ENCODE data around the gene RPS16. TPM values are rescaled to one million over a fixed set of nuclear protein-coding genes. Genes with fewer than 3 reads are reported as not detected.

Gene RPS16
- total and polyA plus RNA-seq, 2 donors from 2014 or later, result 1,461 to 1,965 TPM

GRCh38 chr19:39412867-39413271, 22.9 kb downstream of the RPS16 start:
- Histone ChIP-seq H3K27me3 (ENCODE audit: control insufficient read depth, insufficient read depth, low read length) (no peaks in the 10 kb centered on the region), H3K36me3 (ENCODE audit: control insufficient read depth in 2 of 3, insufficient read depth in 3 of 3, low read length in 3 of 3) (peaks cover 0 to 10% (median 5%) of the 10 kb centered on the region in 3 donors), H3K9me3 (ENCODE audit: control insufficient read depth in 2 of 3, insufficient read depth in 1 of 3, low read length in 3 of 3) (no peaks in the 10 kb centered on the region), H3K4me3 (ENCODE audit: low read length in 3 of 3) (peak overlapping the region; percentile 51 to 99 (median 74)), H3K9ac (ENCODE audit: low read length in 3 of 3) (peak overlapping the region; percentile 3 to 77 (median 57)), H3K27ac (ENCODE audit: low read depth in 2 of 2, low read length in 2 of 2) (peak overlapping the region; percentile 47 to 86), H3K4me1 (ENCODE audit: control insufficient read depth in 2 of 3, insufficient read depth in 2 of 3, low read depth in 1 of 3, low read length in 3 of 3) (peaks cover 14 to 26% (median 19%) of the 10 kb centered on the region in 3 donors)
- FAIRE-seq, result no peak
- intact Hi-C loops (cut with DNase I), result no loop called here
- DNase-seq, result peak in 1 of 5 donors; percentile 89
- TF ChIP-seq CTCF (IDR thresholded peaks at IDR 0.05; ENCODE audit: borderline replicate concordance, extremely low read depth, insufficient read depth), result no peak

GRCh38 chr19:39412100-39412866, 23.5 kb downstream of the RPS16 start, which contains the start of gene PLEKHG2:
Gene PLEKHG2, plus strand, starts transcription at chr19:39412669. Its CDS starts 1,418 bp downstream, at chr19:39414087.
- no peaks in the 10 kb centered on the region for H3K27me3 ChIP-seq (ENCODE audit: control insufficient read depth, insufficient read depth, low read length)
- peak; percentile 63 for TF ChIP-seq CTCF (IDR thresholded peaks at IDR 0.05; ENCODE audit: borderline replicate concordance, extremely low read depth, insufficient read depth)
- FAIRE-seq (peak; percentile 98), DNase-seq (peak; percentile 99 to 100 (median 100))
- H3K4me3 ChIP-seq (ENCODE audit: low read length in 3 of 3), result peak within 1 kb of the TSS; percentile 51 to 99 (median 80)
- peaks cover 14 to 26% (median 19%) of the 10 kb centered on the region in 3 donors for H3K4me1 ChIP-seq (ENCODE audit: control insufficient read depth in 2 of 3, insufficient read depth in 2 of 3, low read depth in 1 of 3, low read length in 3 of 3)
- no peaks in the 10 kb centered on the region for H3K9me3 ChIP-seq (ENCODE audit: control insufficient read depth in 2 of 3, insufficient read depth in 1 of 3, low read length in 3 of 3)
- H3K36me3 ChIP-seq (ENCODE audit: control insufficient read depth in 2 of 3, insufficient read depth in 3 of 3, low read length in 3 of 3), result peaks cover 0 to 16% (median 6%) of the 10 kb centered on the region in 3 donors
- intact Hi-C loops (cut with DNase I), result no loop called here
- H3K9ac ChIP-seq (ENCODE audit: low read length in 3 of 3), result peak within 1 kb of the TSS; percentile 37 to 77 (median 57)
- H3K27ac ChIP-seq (ENCODE audit: low read depth in 2 of 2, low read length in 2 of 2), result peak within 1 kb of the TSS; percentile 95 to 98

- Histone ChIP-seq H3K36me3 (ENCODE audit: control insufficient read depth in 2 of 3, insufficient read depth in 3 of 3, low read length in 3 of 3) (peaks cover 0 to 21% (median 6%) of the 10 kb centered on the region in 3 donors), H3K27me3 (ENCODE audit: control insufficient read depth, insufficient read depth, low read length) (no peaks in the 10 kb centered on the region), H3K4me3 (ENCODE audit: low read length in 3 of 3) (peak overlapping the region; percentile 16 to 99 (median 55)), H3K9me3 (ENCODE audit: control insufficient read depth in 2 of 3, insufficient read depth in 1 of 3, low read length in 3 of 3) (no peaks in the 10 kb centered on the region), H3K4me1 (ENCODE audit: control insufficient read depth in 2 of 3, insufficient read depth in 2 of 3, low read depth in 1 of 3, low read length in 3 of 3) (peaks cover 14 to 26% (median 19%) of the 10 kb centered on the region in 3 donors), H3K9ac (ENCODE audit: low read length in 3 of 3) (peak overlapping the region in 2 of 3 donors; percentile 38 to 77), H3K27ac (ENCODE audit: low read depth in 2 of 2, low read length in 2 of 2) (peak overlapping the region; percentile 95 to 98)
- peak in 4 of 5 donors; percentile 91 to 96 (median 95) for DNase-seq
- intact Hi-C loops (cut with DNase I), result no loop called here
- TF ChIP-seq CTCF (IDR thresholded peaks at IDR 0.05; ENCODE audit: borderline replicate concordance, extremely low read depth, insufficient read depth), result peak; percentile 91
- no peak for FAIRE-seq
These were observed 24.0 kb downstream of the RPS16 start for GRCh38 chr19:39411832-39412099.
